H4 (cell line): ENCODE measurements around the gene KANSL1. TPM values are rescaled to one million over a fixed set of nuclear protein-coding genes. Genes with fewer than 3 reads are reported as not detected.
"Not testable (repeated sequence)": the region's sequence is repeated elsewhere in the genome, so short reads cannot be mapped to it uniquely, and the experiment has no call there.

ENCODE experiments used
- DNase-seq: peaks from one replicate; pipeline ENCODE4 v3.0.0-alpha.2; 2015; ENCODE audit warnings: low spot score
- total RNA-seq: library from RNA; depleted of rRNA; stranded (reverse); fragments of >200 nt; shearing (Covaris generic); gene quantifications from 2 replicates; pipeline ENCODE4 v1.2.3, GENCODE V29; 2014

Gene KANSL1
- total RNA-seq, 1 experiment from 2014 or later, result 22.6 TPM

GRCh38 chr17:46020023-46020761 lies 173.0 kb downstream of the KANSL1 start:
- DNase-seq, result no peak

- DNase-seq, result not testable (repeated sequence)
Observed at GRCh38 chr17:46019408-46019925, 173.8 kb downstream of the KANSL1 start.

GRCh38 chr17:46013502-46014165 lies 179.6 kb downstream of the KANSL1 start:
- no peak for DNase-seq

- DNase-seq, result no peak
Observed at GRCh38 chr17:46013127-46013501, 180.1 kb downstream of the KANSL1 start.

- DNase-seq, result no peak
Observed at GRCh38 chr17:46012506-46013079, 180.6 kb downstream of the KANSL1 start.

GRCh38 chr17:46011711-46012505 lies 181.3 kb downstream of the KANSL1 start:
- no peak for DNase-seq

GRCh38 chr17:46010597-46011186 lies 182.5 kb downstream of the KANSL1 start:
- no peak for DNase-seq

- no peak for DNase-seq
Observed at GRCh38 chr17:46009681-46010596, 183.3 kb downstream of the KANSL1 start.

- DNase-seq, result no peak
Observed at GRCh38 chr17:46008591-46008990, 184.6 kb downstream of the KANSL1 start.

GRCh38 chr17:46007461-46007965 lies 185.7 kb downstream of the KANSL1 start:
- no peak for DNase-seq

- DNase-seq, result not testable (repeated sequence)
Observed at GRCh38 chr17:46006082-46006481, 187.1 kb downstream of the KANSL1 start.

GRCh38 chr17:46003907-46004748 lies 189.1 kb downstream of the KANSL1 start:
- DNase-seq, result peak; percentile 46

- DNase-seq, result no peak
Observed at GRCh38 chr17:46002973-46003316, 190.3 kb downstream of the KANSL1 start.

GRCh38 chr17:46002311-46002972 lies 190.8 kb downstream of the KANSL1 start:
- peak; percentile 59 for DNase-seq

GRCh38 chr17:46001390-46002310 lies 191.6 kb downstream of the KANSL1 start:
- no peak for DNase-seq

- DNase-seq, result no peak
Observed at GRCh38 chr17:46000757-46001156, 192.5 kb downstream of the KANSL1 start.

- DNase-seq, result no peak
Observed at GRCh38 chr17:46000292-46000691, 192.9 kb downstream of the KANSL1 start.

GRCh38 chr17:45999900-46000290 lies 193.3 kb downstream of the KANSL1 start:
- no peak for DNase-seq
